Uterus (tissue), 2 donors: Measurements from ENCODE around the gene DSE.

Experiments used
- CTCF ChIP-seq, 4 experiments: fragments of 200-600 bp in 2 of 4; fragments of 450-650 bp in 2 of 4; sonication (generic) in 2 of 4; IDR thresholded peaks; one replicate each; pipeline ENCODE4 v1.5.1; 2016 to 2019; ENCODE audit warnings: antibody characterized with exemption in 4 of 4, mild to moderate bottlenecking in 2 of 4, moderate library complexity in 1 of 4
- POLR2A ChIP-seq, 2 donors: fragments of 450-650 bp; IDR thresholded peaks; one replicate each; pipeline ENCODE4 v1.6.1; 2016; ENCODE audit warnings: antibody characterized with exemption in 2 of 2, mild to moderate bottlenecking in 1 of 2, moderate library complexity in 1 of 2

- TF ChIP-seq CTCF (IDR thresholded peaks at IDR 0.05): no peak
- no peak for TF ChIP-seq POLR2A (IDR thresholded peaks at IDR 0.05)
Measured at GRCh38 chr6:116385459-116385802, 14.7 kb downstream of the DSE start.
